ENCODE data around the gene ATF4.

GRCh38 chr22:39519681-39520225 lies 609 bp upstream of the ATF4 start:
- TF ChIP-seq POLR2A (IDR thresholded peaks at IDR 0.05) (peak in 1 of 3 donors; percentile 50), CTCF (IDR thresholded peaks at IDR 0.05) (peak in 5 of 7 experiments; percentile 13 to 42 (median 36))

Data from body of pancreas (tissue), 4 donors.